Sigmoid colon (tissue), 4 donors: ENCODE measurements around the gene LIMS4.
"Not testable (repeated sequence)": the region's sequence is repeated elsewhere in the genome, so short reads cannot be mapped to it uniquely, and the experiment has no call there.

ENCODE experiments used
- CTCF ChIP-seq, 4 experiments: fragments of 450-650 bp in 3 of 4; fragments of 200-600 bp in 1 of 4; IDR thresholded peaks; one replicate each; pipeline ENCODE4 v1.5.1; 2016 to 2019; ENCODE audit warnings: antibody characterized with exemption in 4 of 4, mild to moderate bottlenecking in 3 of 4, moderate library complexity in 2 of 4
- POLR2A ChIP-seq, 2 donors: fragments of 450-650 bp; IDR thresholded peaks; one replicate each; pipeline ENCODE4 v1.6.1; 2016; ENCODE audit warnings: antibody characterized with exemption in 2 of 2, mild to moderate bottlenecking in 2 of 2, moderate library complexity in 2 of 2
- POLR2AphosphoS5 ChIP-seq, 4 donors: sonication (generic); formaldehyde crosslinking; IDR thresholded peaks; one replicate each; pipeline ENCODE4 v1.6.1; 2017; ENCODE audit warnings: antibody characterized with exemption in 4 of 4

- TF ChIP-seq CTCF, POLR2A, POLR2AphosphoS5 (IDR thresholded peaks at IDR 0.05): not testable (repeated sequence)
Measured at GRCh38 chr2:110496027-110496426, 23.4 kb upstream of the LIMS4 start.
